Right kidney (tissue), 1 donor: Measurements from ENCODE around the gene LBX2.
"Not testable (repeated sequence)": the region's sequence is repeated elsewhere in the genome, so short reads cannot be mapped to it uniquely, and the experiment has no call there.

Experiments used
- DNase-seq: peaks from one replicate; pipeline ENCODE4 v3.0.0-alpha.2; 2016

Gene LBX2

DNA sequence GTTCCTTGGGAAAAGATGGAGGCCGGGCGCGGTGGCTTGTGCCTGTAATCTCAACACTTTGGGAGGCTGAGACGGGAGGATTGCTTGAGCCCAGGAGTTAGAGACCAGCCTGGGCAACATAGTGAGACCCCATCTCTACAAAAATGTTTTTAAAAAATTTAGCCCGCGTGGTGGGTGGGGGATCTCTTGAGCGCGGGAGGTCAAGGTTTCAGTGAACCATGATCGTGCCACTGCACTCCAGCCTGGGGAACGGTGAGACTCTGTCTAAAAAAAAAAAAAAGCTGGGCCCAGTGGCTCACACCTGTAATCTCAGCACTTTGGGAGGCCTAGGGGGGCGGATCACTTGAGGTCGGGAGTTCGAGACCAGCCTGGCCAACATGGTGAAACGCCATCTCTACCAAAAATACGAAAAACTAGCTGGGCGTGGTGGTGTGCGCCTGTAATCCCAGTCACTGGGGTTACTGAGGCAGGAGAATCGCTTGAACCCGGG lies 15.7 kb downstream of the LBX2 start:
- not testable (repeated sequence) for DNase-seq

DNA sequence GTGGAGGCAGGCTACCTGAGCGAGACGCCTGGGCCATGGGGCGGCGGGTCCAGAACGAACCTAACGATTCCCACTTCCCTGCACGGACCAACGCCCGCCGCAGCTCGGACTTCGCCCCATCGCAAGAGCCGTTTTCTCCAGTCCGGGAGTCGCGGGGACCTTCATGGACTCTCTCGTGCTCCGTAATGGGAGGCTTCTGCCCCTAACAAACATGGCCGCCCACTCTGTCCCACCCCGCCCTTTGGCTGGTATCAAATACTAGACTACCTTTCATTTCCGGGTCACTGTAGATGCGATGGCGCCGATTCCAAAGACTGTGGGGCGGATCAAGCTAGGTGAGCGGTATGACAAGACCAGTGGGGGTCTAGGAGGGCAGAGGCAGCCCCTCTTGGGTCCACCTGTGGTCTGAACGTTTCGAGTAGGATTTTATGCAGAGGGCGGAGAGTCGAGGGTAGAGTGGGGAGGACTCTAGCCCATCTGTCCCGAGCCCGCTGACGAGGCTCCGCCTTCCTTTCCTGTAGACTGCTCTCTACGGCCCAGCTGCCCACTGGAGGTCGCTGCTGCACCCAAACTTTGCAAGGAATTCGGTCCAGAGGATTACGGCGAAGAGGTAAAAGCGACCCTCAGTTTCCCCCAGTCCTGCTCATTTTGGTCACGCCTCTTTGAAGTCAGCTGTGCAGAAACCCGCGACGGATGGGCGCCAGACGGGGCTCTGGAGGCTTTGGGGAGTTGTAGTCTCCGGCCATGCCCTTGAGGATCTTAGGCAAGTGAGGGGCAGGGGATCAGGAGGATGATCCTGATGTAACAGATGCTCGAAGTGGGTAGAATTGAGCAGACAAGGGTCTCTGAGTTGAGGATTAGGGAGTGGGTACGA lies 16.4 kb downstream of the LBX2 start, which contains the start of the genes CCDC142 and TTC31:
Gene CCDC142, minus strand, starts transcription at position 198 of the 874 bp plus-strand sequence. Its CDS starts 161 bp downstream, at position 37.
Gene TTC31, plus strand, starts transcription at position 281 of the 874 bp plus-strand sequence. Its CDS starts 15 bp downstream, at position 296.
- peak; percentile 99 for DNase-seq

DNA sequence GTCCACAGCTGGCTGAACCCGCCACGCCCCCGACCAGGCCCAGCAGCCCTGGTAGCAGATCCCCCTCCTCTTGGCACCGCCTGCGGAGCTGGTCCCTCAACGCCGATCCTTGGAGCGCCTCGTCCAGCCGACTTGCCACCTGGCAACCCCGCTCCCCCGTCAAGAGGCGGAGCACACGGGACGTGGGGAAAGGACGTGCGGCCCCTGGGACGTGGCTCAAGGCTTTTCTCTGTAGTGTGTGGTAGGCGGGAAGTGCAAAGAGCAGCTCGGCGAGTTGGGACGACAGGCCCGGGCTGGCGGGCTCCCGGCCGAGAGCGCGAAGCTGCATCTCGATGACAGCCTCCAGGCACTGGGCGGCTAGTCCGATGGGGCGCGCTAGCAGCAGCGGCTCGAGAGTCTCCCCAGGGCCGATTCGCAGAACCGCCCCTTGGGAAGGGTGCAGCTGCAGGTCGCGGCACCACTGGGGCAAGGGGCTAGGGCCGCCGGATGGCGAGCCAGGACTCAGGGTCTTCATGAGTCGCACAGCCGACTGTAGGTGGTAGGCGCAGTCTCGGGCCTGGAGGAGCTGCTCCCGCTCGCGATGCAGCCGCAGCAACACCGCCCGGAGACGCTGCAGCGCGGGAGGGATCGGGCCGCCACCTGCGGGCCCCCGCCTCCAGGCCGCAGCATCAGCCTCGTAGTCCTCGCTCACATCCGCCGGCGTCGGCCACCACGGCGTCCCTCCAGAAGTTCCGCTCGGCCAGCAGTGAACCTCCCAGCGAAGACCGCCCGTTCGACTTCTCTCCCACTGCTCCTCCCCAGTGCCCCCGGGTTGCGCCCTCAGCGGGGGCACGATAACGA lies 17.2 kb downstream of the LBX2 start:
- peak; percentile 94 for DNase-seq

DNA sequence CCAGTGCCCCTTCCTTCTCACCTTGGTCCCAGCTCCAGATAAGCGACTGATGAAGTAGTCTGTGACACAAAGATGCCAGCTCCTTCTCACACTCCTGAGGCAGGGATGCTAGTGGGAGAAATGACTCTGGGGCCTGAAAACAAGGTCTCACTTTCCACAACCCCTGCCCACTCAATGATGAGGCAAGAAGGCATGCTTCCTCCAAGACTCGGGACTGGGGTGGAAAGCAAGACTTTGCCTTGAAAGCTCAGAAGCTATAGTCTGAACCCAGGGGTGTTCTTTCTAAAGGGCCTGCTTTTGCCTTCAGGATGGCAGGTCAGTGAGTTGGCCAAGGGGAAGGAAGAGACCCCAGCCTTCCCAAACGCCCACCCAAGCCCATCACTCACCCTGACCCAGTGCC lies 18.0 kb downstream of the LBX2 start:
- DNase-seq, result no peak

DNA sequence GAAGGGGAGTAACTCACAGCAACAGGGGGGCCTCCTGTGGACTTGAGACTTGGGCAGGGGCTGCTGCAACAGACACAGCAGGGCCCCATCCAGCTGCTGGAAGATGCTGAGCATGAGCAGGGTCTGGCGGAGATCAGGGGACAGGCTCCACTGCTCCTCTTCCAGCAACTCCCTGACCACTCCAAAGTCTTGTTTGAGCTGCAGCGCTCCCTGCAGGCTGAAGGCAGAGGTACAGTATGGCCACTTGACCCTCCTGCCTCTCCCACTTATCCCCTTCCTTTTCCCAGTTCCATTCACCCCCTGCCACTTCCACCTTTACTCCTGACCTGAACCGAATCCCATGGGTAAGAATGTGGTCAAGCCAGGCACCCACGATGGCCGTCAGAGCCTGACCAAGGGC lies 24.5 kb downstream of the LBX2 start:
- DNase-seq, result no peak

DNA sequence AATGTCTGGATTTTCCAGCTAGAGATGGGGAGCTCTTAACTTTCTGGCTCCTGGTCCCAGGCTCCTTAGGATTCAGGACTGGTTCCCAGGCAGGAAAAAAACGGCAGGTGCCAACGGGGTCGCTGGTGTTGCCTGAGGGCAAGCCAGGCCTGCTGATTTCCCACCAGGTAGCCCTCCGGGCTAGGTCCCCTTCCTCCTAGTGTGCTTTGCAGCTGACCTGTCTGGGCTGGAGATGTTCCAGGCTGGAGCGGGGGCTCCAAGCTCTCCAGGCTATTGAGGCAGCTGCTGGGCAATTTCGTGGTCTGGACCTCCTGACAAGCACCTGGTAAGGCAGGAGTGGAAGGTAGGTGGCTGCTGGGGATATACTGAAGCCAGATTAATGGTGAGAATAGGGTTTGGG lies 24.9 kb downstream of the LBX2 start:
- DNase-seq, result no peak

DNA sequence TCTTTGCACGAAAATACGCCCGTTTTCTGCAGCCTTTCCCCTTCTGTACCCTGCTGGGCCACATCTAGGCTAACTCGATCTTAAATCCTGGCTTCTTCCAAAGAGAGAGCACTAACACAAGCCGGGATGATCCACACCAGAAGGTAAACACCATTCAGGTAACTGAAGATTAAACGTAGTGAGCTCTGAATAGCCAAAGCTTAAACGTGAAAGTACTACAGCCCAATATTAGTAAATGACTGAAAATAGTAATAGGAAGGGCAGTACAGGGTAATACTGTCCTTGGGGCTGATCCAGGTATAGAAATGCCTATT lies 26.5 kb downstream of the LBX2 start:
- no peak for DNase-seq

DNA sequence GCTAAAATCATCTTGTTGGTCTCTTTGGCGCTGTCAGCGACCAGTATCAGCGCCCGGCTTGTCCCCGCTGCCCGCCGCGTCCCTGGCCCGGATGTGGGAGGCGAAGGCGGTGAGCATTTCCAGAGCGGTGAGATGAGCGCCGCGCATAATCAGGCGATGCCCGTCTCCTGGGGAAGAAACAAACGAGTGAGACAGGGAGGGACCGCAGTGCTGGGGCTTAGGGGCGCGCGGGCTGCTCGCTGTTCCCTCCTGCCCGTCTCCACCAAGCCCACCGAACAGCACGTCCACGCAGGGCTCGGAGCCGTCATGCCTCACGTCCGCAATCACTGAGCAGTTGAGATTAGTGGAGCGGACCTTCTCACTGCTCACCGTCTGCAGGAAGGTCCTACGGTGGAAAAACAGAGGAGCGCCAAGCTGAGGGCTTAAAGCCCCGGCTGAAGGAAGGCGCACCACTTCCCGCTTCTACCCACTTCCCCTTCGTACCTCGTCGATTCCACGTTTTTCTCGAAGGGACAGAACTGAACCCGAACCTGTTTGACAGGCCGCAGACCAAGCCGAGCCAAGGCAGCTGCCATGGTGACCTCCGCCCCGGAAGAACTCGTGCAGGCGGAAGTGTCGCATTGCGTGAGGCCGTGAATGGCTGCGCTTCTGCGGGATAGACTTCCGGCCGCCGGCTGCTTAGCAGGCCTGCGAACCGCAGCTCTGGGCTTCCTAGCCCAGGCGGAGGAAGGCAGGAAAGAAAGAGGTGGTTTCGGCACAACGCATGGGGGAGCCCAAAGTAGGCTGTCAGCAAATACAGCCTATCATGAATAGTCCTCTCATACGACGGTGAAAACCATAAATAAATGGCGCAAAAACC lies 27.1 kb downstream of the LBX2 start, which contains the start of gene MRPL53:
Gene MRPL53, minus strand, starts transcription at position 595 of the 859 bp plus-strand sequence. Its CDS starts 20 bp downstream, at position 575.
- peak; percentile 95 for DNase-seq

DNA sequence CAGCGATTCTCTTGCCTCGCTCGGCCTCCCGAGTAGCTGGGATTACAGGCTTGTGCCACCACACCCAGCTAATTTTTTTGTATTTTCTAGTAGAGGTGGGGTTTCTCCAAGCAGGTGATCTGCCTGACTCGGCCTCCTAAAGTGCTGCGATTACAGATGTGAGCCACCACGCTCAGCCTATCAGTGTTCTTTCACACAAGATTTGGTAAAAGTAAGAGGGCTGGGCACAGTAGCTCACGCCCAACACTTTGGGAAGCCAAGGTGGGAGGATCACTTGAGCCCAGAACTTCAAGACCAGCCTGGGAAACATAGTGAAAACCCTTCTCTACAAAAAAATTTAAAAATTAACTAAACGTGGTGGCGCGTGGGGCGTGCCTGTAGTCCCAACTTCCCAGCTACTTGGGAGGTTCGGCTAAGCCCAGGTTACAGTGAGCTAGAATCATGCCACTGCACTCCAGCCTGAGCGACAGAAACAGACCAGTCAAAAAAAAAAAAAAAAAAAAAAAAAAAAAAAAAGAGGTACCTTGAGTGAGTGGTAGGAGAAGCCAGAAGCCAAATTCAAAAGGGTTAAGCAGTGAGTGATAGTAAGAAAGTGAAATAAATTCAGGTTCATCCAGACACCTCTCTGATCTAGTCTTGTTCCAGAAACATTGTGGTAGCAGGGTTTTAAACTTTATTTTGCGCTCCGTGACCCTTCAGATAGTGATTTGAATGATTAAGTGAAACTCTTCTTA lies 27.9 kb downstream of the LBX2 start:
- DNase-seq, result no peak

DNA sequence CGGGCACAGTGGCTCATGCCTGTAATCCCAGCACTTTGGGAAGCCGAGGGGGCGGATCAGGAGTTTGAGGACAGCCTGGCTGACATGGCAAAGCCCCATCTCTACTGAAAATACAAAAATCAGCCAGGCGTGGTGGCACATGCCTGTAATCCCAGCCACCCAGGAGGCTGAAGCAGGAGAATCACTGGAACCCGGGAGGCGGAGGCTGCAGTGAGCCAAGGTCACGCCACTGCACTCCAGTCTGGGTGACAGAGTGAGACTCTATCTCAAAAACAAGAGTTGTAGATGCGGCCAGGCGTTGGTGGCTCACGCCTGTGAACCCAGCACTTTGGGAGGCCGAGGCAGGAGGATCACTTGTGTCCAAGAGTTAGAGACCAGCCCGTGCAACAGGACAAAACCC lies 28.7 kb downstream of the LBX2 start:
- not testable (repeated sequence) for DNase-seq

DNA sequence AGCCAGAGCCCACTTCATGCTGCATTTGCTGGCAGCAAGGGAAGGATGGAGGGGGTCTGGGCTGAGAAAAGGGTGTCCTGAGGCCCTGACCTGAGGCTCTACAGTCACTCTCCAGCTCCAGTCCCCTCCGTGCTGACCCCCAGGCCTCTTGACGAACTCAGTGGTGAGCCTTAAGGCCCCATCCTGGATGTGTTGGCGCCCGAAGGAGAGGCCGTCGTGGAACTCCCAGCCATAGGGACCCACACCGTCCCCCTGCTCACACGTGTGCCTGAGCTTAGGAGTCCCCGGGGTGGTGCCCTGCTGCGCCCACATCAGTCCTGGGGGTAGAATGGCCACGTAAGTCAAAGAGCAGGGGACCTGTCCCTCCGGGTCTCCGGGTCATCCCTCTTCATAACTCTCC lies 35.0 kb downstream of the LBX2 start:
- DNase-seq, result no peak

DNA sequence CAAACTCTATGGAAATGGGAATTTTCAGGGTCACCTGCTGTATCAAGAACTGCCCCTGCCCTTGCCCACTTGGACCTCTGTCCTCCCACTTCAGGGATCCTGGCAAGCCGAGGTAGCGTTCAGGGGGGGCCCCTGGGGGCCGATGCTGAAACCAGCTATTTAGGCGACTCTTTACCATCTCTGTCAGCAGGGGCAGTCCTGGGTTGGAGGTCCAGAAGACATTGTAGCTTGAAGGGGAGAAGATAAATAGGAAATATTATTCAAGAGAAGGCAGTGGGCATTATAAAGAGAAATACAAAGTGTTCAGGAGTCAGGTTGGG lies 36.7 kb downstream of the LBX2 start:
- no peak for DNase-seq

DNA sequence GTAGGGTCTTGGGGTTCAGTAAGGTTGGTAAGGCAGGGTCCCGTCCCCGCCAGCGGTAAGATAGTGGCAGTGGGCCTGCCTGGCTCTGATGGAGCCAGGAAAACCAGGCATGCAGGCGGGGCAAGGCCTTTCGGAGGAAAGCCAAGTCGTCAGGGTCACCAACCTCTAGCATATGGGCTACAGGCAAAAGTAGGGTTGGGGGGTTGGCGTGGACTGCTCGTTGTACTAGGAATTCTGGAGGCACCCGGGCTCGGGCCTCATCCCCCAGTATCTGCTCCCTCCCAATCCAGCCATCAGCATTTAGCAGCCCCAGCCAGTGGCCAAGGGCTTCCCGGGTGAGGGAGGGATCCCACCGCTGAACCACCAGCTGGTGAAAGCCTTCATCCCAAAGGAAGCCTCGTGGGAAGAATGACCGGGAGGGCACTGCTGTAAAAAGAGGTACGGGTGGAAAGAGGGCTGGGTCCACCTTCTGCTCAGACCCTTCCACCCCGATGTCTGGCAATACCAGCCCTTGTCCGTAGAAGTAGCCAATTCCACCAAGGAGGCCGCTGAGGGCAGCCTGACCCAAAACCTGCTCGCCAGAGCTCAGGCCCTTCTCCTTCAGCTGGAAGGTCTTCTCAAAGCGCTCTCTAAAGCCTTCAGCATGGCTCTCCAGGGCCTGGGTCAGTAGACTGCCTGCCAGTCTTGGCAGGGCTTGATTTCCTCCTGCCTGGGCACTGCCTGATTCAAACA lies 37.2 kb downstream of the LBX2 start:
- DNase-seq, result no peak

DNA sequence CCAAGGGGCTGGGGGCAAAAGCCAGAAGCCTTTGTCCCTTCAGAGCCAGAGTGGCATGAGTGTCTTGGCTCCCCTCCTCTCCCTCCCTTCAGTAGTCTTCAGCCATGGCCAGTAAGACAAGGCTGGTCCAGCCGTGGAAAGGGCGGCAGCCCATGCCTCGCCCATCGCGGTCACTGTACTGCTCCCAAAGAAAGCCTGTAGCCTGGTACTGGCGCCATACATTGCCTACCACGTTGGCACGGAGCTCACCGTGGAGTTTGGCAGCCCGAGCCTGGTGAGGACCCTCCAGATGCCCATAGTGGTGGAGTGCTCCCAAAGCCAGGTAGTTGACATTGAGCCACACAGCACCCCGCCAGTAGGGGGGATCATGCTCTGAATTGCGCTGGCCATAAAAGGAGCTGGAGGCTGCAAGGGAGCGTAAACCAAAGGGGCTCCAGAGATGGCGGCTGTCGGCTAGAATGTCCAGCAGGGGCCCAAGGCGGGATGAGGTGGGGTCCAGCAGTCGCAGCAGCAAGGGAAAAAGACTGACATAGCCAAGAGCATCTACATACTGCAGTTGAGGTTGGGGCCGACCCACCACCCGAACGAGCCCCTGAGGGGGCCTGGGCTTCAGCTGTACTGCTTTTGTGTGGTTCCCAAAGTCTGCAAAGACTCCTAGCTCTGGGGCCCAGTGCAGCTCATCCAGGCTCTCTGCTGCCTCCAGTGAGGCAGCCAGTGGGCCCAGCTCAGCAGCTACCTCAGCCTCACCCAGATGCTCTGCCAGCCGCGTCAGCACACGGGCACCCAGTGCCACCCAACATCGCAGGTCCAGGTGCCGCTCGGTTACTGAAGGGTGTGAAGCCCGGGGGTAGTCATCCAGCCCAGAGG lies 38.0 kb downstream of the LBX2 start:
- no peak for DNase-seq

DNA sequence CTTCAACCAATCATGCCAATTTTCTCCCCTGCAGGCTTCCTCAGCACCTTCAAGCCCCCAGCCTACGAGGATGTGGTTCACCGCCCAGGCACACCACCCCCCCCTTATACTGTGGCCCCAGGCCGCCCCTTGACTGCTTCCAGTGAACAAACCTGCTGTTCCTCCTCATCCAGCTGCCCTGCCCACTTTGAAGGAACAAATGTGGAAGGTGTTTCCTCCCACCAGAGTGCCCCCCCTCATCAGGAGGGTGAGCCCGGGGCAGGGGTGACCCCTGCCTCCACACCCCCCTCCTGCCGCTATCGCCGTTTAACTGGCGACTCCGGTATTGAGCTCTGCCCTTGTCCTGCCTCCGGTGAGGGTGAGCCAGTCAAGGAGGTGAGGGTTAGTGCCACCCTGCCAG lies 39.2 kb downstream of the LBX2 start:
- not testable (repeated sequence) for DNase-seq

DNA sequence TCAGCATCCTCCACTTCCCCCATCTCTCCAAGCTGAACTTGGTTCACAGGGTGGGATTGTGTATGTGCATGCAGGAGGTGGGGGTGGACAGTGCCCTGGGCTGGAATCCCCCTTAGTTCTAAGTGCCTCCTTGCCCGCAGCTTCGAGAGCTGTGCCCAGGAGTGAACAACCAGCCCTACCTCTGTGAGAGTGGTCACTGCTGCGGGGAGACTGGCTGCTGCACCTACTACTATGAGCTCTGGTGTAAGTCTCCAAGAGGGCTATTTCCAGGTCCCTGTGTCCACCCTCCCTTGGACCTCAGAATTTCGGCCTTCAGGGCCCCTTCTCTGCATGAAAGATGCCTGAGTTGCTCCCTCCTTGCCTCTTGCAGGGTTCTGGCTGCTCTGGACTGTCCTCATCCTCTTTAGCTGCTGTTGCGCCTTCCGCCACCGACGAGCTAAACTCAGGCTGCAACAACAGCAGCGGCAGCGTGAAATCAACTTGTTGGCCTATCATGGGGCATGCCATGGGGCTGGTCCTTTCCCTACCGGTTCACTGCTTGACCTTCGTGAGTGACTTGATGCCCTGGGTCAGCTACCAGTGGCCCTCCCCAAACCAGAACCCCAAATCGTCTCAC lies 39.8 kb downstream of the LBX2 start:
- DNase-seq, result not testable (repeated sequence)

DNA sequence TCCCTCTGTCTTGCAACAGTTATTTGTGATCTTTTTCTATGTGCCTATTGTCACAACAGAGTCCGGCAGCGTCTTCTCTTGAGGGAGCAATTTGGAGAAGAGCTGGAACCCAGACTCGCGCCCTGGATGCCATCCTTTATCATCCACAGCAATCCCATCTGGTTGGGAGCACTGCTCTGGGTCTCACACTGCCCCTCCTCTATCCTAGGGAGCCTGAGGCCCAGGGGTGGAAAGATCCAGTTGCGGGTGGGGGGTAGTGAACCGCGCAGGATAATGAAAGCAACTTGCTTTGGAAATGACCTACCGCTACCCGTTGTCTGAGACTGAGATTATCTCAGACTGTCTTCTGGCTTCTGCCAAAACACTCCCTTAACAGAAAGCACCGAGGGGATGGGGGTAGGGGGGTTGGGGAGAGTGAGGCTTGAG lies 40.5 kb downstream of the LBX2 start:
- DNase-seq, result no peak

DNA sequence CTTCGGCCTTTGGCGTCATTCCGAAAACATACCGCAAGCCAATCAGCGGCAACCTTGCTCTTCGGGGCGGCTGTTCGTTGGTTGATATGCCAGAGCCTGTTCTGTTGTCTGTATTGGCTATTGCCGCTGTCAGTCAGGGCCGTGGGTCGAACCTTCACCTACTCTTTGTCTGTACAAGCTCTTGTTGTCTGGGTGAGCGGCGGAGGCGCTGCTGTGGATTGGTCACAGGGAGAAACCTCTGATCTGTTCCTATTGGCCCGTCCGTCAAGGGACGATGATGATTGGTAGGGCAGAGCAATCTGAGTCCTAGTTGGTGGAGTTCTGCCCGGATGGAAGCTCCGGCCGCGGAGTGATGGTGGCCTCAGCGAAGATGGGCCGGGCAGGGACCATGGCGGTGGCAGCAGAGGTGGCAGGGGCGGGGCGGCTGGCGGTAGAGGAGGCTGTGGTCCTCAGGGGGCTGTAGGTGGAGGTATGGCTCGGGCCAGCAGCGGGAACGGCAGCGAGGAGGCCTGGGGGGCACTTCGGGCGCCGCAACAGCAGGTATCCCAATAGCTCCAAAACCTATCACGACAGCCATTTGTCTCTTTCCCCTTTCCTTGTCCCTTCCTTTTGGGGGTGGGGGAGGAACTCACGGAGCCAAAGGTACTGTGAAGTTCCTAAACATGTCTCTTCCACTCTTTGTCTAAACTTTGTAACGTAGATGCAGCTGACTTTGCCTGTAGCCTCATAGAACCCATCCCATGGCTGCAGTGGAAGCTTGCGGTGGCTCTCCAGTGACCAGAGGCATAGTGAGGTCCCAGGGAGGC lies 41.1 kb downstream of the LBX2 start, which contains the start of gene WBP1:
Gene WBP1, plus strand, starts transcription at position 307 of the 806 bp plus-strand sequence. Its CDS starts 165 bp downstream, at position 472.
- DNase-seq, result peak; percentile 70
